Gastroesophageal sphincter (tissue), 4 donors: ENCODE measurements around the gene ABCG1. TPM values are rescaled to one million over a fixed set of nuclear protein-coding genes. Genes with fewer than 3 reads are reported as not detected.

Experiments
- ATAC-seq: fragments of 150-250 bp; one replicate; pipeline ENCODE4 v1.9.1; 2016; ENCODE audit warnings: mild to moderate bottlenecking, moderate library complexity
- H3K27ac ChIP-seq, 4 donors: fragments of 200-600 bp; sonication (generic) in 3 of 4; 1 replicate in 3 of 4; 2 replicates in 1 of 4; pipeline ENCODE4 v1.5.1; 2016 to 2019
- H3K27me3 ChIP-seq: fragments of 200-600 bp; sonication (generic); one replicate; pipeline ENCODE4 v1.5.1; 2019
- H3K36me3 ChIP-seq, 2 donors: fragments of 200-600 bp; sonication (generic); one replicate each; pipeline ENCODE4 v1.5.1; 2019; ENCODE audit warnings: control low read depth in 1 of 2
- H3K4me1 ChIP-seq, 3 donors: fragments of 200-600 bp; sonication (generic); 1 replicate in 2 of 3; 2 replicates in 1 of 3; pipeline ENCODE4 v1.5.1; 2016 to 2019; ENCODE audit warnings: control low read depth in 2 of 3
- H3K4me3 ChIP-seq, 2 donors: fragments of 200-600 bp; sonication (generic); one replicate each; pipeline ENCODE4 v1.5.1; 2019; ENCODE audit warnings: mild to moderate bottlenecking in 1 of 2, moderate library complexity in 1 of 2
- H3K9me3 ChIP-seq, 3 donors: fragments of 200-600 bp; sonication (generic); one replicate each; pipeline ENCODE4 v1.5.1; 2017 to 2019; ENCODE audit warnings: control low read depth in 2 of 3
- CTCF ChIP-seq, 4 experiments: fragments of 200-600 bp in 2 of 4; fragments of 450-650 bp in 2 of 4; sonication (generic) in 1 of 4; IDR thresholded peaks; one replicate each; pipeline ENCODE4 v1.5.1; 2017 to 2019; ENCODE audit warnings: antibody characterized with exemption in 4 of 4, mild to moderate bottlenecking in 2 of 4, moderate library complexity in 2 of 4
- EP300 ChIP-seq: sonication (generic); formaldehyde crosslinking; IDR thresholded peaks from one replicate; pipeline ENCODE4 v1.6.1; 2017; ENCODE audit warnings: antibody characterized with exemption, mild to moderate bottlenecking
- POLR2A ChIP-seq, 2 donors: fragments of 450-650 bp; IDR thresholded peaks; one replicate each; pipeline ENCODE4 v1.6.1; 2017; ENCODE audit warnings: antibody characterized with exemption in 2 of 2, mild to moderate bottlenecking in 2 of 2, moderate library complexity in 1 of 2
- POLR2AphosphoS5 ChIP-seq: sonication (generic); formaldehyde crosslinking; IDR thresholded peaks from one replicate; pipeline ENCODE4 v1.6.1; 2017; ENCODE audit warnings: antibody characterized with exemption
- WGBS, 2 donors: methylation state at CpG; one replicate each; pipeline ENCODE4 v1.1.5; 2018; ENCODE audit warnings: low coverage in 1 of 2; 5-methylcytosine and 5-hydroxymethylcytosine counted together
- total RNA-seq, 4 donors: library from RNA; depleted of rRNA; stranded (reverse); fragments of >200 nt; gene quantifications; one replicate each; pipeline ENCODE4 v1.1.0, GENCODE V29; 2016

ABCG1 gene
- total RNA-seq, 4 donors from 2014 or later, result 15.9 to 21.8 (median 18.0) TPM

- Histone ChIP-seq H3K9me3 (no peaks in the 10 kb centered on the region), H3K4me1 (peaks cover 0 to 41% (median 0%) of the 10 kb centered on the region in 3 donors), H3K27ac (no peak overlapping the region), H3K4me3 (no peak overlapping the region), H3K27me3 (no peaks in the 10 kb centered on the region), H3K36me3 (no peaks in the 10 kb centered on the region)
- TF ChIP-seq POLR2AphosphoS5 (no peak), CTCF (IDR thresholded peaks at IDR 0.05) (no peak), EP300 (no peak), POLR2A (IDR thresholded peaks at IDR 0.05) (no peak)
- 75 to 88% methylated on average over 2 to 5 of the region's 19 CpGs for WGBS, 2 donors
- ATAC-seq, result peak; percentile 26
Measured at GRCh38 chr21:42250422-42251403, 31.8 kb downstream of the ABCG1 start.

- Histone ChIP-seq H3K36me3 (no peaks in the 10 kb centered on the region), H3K9me3 (no peaks in the 10 kb centered on the region), H3K4me1 (peaks cover 0 to 37% (median 0%) of the 10 kb centered on the region in 3 donors), H3K27me3 (no peaks in the 10 kb centered on the region), H3K4me3 (no peak overlapping the region), H3K27ac (no peak overlapping the region)
- no peak for TF ChIP-seq EP300
- TF ChIP-seq CTCF (IDR thresholded peaks at IDR 0.05), result no peak
- TF ChIP-seq POLR2AphosphoS5, result no peak
- TF ChIP-seq POLR2A (IDR thresholded peaks at IDR 0.05), result no peak
- 78 to 100% methylated on average over 2 to 6 of the region's 13 CpGs for WGBS, 2 donors
- no peak for ATAC-seq
Measured at GRCh38 chr21:42251654-42252324, 32.8 kb downstream of the ABCG1 start.

GRCh38 chr21:42252325-42252654, 33.4 kb downstream of the ABCG1 start:
- H3K27ac ChIP-seq, result no peak overlapping the region
- H3K27me3 ChIP-seq, result no peaks in the 10 kb centered on the region
- no peaks in the 10 kb centered on the region for H3K9me3 ChIP-seq
- peaks cover 0 to 41% (median 0%) of the 10 kb centered on the region in 3 donors for H3K4me1 ChIP-seq
- WGBS, 2 donors, result 80 to 92% methylated on average over 2 to 8 of the region's 8 CpGs
- TF ChIP-seq POLR2AphosphoS5, result no peak
- no peak for TF ChIP-seq CTCF (IDR thresholded peaks at IDR 0.05)
- no peak for TF ChIP-seq EP300
- no peak for TF ChIP-seq POLR2A (IDR thresholded peaks at IDR 0.05)
- no peaks in the 10 kb centered on the region for H3K36me3 ChIP-seq
- no peak overlapping the region for H3K4me3 ChIP-seq
- no peak for ATAC-seq

- TF ChIP-seq EP300 (no peak), POLR2AphosphoS5 (no peak), POLR2A (IDR thresholded peaks at IDR 0.05) (no peak), CTCF (IDR thresholded peaks at IDR 0.05) (no peak)
- H3K36me3 ChIP-seq, result no peaks in the 10 kb centered on the region
- no peak overlapping the region for H3K4me3 ChIP-seq
- no peak for ATAC-seq
- 96% methylated on average over 3 of the region's 11 CpGs; no CpG with 5 or more reads in 1 of the 2 donors for WGBS, 2 donors
- no peak overlapping the region for H3K27ac ChIP-seq
- no peaks in the 10 kb centered on the region for H3K9me3 ChIP-seq
- H3K4me1 ChIP-seq, result peaks cover 0 to 47% (median 0%) of the 10 kb centered on the region in 3 donors
- no peaks in the 10 kb centered on the region for H3K27me3 ChIP-seq
Measured at GRCh38 chr21:42252778-42253340, 33.9 kb downstream of the ABCG1 start.
